NCI-H748 (cell line): ENCODE results near the gene TRPV2.
"Not testable (repeated sequence)": the region's sequence is repeated elsewhere in the genome, so short reads cannot be mapped to it uniquely, and the experiment has no call there.

Experiments
- DNase-seq: peaks from one replicate; lab custom pipeline; 2025; ENCODE audit not compliant: unreplicated experiment; lab: John Stamatoyannopoulos, UW

The TRPV2 gene, protein sequence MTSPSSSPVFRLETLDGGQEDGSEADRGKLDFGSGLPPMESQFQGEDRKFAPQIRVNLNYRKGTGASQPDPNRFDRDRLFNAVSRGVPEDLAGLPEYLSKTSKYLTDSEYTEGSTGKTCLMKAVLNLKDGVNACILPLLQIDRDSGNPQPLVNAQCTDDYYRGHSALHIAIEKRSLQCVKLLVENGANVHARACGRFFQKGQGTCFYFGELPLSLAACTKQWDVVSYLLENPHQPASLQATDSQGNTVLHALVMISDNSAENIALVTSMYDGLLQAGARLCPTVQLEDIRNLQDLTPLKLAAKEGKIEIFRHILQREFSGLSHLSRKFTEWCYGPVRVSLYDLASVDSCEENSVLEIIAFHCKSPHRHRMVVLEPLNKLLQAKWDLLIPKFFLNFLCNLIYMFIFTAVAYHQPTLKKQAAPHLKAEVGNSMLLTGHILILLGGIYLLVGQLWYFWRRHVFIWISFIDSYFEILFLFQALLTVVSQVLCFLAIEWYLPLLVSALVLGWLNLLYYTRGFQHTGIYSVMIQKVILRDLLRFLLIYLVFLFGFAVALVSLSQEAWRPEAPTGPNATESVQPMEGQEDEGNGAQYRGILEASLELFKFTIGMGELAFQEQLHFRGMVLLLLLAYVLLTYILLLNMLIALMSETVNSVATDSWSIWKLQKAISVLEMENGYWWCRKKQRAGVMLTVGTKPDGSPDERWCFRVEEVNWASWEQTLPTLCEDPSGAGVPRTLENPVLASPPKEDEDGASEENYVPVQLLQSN

DNA sequence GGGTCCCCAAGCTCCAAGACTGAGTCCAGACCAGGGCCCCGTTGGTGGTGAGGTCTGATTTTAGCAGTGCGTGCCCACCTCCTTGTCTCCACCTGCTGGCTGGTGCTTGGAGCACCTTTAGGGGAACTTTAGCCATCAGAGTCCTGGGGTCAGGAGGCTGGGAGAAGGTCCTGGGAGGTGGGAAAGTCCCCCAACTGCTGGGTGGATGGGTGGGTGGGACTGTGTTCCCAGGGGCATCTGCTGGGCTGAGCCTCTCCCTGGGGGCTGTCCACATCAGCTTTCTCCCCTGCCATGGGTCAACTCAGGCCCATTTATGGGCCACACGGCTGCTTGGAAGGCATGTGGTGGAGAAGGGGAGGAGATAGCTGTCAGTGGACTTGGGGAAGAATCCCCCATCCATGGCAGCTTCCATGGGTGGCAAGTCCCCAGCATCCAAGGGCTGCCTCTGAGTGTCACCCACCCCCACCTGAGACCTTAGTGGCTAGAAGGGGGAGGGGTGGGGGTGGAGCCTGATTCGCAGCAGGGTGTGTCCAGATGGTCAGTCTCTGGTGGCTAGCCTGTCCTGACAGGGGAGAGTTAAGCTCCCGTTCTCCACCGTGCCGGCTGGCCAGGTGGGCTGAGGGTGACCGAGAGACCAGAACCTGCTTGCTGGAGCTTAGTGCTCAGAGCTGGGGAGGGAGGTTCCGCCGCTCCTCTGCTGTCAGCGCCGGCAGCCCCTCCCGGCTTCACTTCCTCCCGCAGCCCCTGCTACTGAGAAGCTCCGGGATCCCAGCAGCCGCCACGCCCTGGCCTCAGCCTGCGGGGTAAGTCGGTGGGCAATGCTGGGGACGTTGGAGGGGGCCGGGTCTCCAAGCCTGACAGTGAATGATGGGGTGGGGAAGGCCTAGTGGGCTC is at the start of gene TRPV2:
Gene TRPV2, plus strand, starts transcription at position 541 of the 894 bp plus-strand sequence. CDS start 2,098 bp downstream, outside the sequence.
- DNase-seq: peak; percentile 43

DNA sequence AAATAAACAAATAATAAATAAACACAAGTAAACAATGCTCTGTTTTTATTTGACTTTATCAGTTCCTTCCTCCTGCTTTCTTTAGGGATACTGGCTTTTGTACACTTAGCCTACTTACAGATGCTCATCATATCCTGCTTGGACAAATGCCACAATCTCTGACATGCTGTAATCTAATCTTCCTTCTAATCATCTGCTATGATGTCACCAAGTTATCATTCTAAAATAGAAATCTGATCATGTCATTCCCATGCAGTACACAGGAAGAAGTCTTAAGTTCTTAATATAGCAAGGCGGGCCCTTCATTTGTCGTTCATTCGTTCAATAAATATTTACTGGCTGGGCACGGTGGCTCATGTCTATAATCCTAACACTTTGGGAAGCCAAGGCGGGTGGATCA is 43.6 kb upstream of the TRPV2 start:
- DNase-seq: peak; percentile 18

DNA sequence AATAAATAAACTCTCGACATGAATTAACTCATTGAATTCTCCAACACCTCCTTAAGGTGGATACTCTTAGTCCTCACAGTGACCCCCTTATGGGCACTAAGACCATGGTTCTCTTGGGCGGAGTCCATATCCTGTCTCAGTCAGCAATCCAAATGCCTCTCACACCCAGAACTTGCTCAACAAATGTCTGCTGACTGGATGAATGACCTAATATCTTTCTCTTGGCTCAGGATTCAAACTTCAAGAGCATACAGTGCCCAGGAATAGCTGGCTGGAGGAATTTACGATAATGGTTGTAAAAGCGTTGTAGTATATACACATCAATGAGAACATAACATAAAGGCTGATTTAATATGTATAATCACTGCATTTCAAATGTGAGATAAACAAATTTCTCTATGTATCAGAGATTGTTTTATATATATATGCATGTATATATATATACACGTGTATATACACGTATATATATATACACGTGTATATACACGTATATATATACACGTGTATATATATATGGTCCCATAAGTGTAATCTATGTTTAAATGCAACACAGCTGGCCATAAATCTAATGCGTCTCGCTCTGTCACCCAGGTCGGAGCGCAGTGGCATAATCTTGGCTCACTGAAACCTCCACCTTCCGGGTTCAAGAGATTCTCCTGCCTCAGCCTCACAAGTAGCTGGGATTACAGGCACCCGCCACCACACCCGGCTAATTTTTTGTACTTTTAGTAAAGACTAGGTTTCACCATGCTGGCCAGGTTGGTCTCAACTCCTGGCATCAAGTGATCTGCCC is 41.0 kb upstream of the TRPV2 start:
- no peak for DNase-seq

DNA sequence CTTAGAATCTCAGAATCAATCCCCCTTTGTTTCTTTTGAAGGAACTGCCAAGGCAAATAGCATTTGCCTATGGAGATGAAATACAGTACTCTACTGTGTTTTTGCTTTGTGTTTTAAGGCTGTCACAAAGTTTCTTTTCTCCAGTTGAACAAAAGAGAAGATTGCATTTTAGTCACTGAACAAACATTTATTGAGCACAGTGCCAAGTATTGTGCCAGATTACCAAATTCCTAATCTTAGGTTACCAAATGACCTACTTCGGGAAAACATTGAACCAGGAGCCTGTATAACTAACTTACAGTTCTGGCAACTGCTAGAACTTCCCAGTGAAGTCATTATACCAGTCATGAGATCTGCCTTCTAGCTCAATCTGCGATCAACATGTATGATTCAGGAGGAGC is 37.4 kb upstream of the TRPV2 start:
- DNase-seq: no peak

DNA sequence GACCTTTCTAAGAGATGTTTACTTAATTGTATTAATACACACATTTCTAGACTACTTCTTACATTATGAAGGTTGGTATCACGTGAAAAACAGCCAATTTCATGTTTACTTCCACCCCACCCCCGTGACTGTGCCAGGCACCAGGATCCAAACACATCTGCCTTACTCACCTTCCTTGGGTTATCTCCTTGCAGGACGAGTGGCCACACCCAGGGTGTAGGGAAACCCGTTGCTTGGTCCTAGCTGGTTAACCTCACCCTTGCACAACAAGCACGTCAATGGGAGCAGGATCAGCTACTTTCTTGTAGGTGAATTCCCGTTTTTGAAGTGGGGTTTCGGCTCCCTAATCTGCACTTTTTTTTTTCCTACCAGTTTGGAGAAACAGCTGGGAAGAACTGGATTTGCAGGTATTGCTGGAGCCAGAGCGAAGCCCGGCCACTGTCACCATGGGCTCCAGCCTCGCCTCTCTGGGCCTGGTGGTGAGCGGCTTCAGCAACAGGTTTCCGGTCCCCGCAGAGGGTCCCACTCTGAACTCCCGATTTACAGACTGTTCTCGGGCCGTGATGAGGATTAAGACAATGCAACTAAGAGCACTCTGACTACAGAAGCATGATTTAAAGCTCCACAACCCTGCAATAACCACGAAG is 36.6 kb upstream of the TRPV2 start:
- no peak for DNase-seq

DNA sequence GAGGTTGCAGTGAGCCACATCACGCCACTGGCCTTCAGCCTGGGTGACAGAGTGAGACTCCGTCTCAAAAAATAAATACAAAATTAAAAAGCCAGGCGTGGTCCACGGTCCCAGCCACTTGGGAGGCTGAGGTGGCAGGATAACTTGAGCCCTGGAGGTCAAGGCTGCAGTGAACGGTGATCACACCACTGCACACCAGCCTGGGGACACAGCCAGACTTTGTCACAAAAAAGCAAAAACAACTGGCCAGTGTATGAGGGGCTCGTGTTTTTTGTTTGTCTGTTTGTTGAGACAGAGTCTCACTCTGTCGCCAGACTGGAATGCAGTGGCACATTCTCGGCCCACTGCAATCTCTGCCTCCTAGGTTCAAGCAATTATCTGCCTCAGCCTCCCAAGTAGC is 35.7 kb upstream of the TRPV2 start:
- DNase-seq: no peak

DNA sequence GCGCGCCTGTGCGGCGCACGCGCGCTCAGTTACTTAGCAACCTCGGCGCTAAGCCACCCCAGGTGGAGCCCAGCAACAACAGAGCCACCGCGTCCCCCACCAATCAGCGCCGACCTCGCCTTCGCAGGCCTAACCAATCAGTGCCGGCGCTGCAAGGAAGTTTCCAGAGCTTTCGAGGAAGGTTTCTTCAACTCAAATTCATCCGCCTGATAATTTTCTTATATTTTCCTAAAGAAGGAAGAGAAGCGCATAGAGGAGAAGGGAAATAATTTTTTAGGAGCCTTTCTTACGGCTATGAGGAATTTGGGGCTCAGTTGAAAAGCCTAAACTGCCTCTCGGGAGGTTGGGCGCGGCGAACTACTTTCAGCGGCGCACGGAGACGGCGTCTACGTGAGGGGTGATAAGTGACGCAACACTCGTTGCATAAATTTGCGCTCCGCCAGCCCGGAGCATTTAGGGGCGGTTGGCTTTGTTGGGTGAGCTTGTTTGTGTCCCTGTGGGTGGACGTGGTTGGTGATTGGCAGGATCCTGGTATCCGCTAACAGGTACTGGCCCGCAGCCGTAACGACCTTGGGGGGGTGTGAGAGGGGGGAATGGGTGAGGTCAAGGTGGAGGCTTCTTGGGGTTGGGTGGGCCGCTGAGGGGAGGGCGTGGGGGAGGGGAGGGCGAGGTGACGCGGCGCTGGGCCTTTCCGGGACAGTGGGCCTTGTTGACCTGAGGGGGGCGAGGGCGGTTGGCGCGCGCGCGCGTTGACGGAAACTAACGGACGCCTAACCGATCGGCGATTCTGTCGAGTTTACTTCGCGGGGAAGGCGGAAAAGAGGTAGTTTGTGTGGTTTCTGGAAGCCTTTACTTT is 34.5 kb upstream of the TRPV2 start, which contains the start of gene UBB:
Gene UBB, plus strand, starts transcription at position 452 of the 856 bp plus-strand sequence. CDS start 817 bp downstream, outside the sequence.
- DNase-seq: peak; percentile 99

DNA sequence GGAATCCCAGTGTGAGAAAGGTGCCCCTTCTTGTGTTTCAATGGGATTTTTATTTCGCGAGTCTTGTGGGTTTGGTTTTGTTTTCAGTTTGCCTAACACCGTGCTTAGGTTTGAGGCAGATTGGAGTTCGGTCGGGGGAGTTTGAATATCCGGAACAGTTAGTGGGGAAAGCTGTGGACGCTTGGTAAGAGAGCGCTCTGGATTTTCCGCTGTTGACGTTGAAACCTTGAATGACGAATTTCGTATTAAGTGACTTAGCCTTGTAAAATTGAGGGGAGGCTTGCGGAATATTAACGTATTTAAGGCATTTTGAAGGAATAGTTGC is 33.9 kb upstream of the TRPV2 start:
- DNase-seq: no peak

DNA sequence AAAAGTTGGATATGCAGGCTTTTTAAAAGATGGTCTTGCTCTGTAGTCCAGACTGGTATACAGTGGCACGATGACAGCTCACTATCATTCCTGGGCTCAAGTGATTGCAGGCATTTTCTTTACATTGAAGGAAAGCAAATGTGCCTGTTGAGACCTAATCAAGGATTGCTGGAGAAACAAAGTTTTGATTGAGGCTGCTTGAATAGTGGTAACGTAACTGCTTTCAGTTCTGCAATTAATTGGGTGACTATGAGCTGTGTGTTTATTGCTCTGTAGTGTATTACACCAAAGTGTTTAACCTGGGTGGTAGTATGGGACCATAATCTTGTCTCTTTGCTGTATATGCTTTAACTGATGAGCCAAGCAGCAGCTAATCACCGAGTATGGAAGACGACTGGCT is 32.2 kb upstream of the TRPV2 start:
- no peak for DNase-seq

DNA sequence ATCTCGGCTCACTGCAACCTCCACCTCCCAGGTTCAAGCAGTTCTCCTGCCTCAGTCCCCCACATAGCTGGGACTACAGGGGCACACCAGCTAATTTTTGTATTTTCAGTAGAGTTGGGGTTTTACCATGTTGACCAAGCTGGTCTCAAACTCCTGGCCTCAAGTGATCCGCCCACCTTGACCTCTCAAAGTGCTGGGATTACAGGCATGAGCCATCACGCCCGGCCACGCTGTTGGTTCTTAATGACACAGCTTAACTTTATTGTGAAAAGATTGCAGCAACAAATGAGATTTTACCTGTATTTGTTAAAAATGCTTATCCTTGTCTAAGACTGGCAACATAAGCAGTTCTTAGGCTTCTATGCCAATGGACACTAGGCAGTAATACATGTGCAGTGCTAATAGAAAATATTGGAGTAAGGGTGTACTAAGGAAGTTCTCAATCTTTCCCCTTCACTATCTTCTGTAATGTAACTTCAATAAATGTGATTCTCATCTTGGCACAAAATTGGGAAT is 31.5 kb upstream of the TRPV2 start:
- no peak for DNase-seq

DNA sequence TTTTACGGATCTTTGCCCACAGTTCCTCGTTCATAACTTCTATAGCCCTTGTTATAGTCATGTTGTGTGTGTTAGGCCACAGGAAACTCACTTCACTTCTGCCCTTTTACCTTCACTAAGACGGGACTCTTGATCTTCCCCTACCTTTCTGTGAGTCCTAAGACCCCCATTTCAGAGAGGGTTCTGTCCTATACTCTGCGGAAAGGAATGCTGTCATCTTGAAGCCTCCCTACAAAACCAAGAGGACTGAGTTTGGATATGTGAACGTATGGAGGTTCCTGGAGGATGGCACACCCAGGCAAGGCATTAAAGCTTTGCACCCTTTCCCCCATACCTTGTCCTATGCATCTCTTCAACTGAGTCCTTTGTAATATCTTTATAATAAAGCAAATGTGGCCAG is 30.8 kb upstream of the TRPV2 start:
- DNase-seq: no peak

DNA sequence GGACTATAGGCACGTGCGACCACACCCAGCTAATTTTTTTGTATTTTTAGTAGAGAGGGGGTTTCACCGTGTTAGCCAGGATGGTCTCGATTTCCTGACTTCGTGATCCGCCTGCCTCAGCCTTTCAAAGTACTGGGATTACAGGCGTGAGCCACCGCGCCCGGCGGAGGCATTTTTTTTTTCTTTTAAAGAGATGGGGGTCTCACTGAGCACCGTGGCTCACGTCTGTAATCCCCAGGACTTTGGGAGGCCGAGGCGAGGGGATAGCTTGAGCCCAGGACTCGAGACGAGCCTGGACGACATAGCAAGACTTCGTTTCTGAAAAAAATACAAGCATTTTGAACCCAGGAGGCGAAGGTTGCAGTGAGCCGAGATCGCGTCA is 29.3 kb upstream of the TRPV2 start:
- not testable (repeated sequence) for DNase-seq

DNA sequence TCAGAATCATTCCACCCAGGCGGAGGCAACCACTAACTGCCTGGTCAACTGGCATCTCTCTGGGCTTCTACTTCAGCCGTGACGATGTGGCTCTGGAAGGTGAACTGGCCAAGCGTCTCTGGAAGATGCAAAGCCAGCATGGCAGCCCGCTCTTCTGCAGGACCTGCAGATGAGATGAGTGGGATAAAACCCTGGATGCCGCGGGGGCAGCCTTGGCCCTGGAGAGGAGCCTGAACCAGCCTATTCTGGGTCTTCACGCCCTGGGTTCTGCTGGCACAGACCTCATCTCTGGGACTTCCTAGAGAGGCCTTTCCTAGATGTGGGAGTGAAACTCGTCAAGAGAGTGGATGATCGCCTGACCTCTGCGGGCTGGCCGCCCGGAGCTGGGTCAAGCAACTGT is 23.9 kb upstream of the TRPV2 start:
- DNase-seq: no peak

DNA sequence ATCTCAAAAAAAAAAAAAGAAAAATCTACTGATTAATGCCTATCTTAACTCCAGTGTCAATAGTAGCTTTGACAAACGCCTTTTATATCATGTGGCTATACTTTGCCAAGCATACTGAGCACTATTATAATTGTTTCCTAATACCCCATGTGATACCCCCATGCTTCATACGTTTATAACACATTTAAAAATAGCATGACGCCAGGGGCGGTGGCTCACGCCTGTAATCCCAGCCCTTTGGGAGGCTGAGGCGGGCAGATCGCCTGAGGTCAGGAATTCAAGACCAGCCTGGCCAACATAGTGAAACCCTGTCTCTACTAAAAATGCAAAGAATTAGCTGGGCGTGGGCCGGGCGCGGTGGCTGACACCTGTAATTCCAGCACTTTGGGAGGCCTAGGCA is 22.9 kb upstream of the TRPV2 start:
- not testable (repeated sequence) for DNase-seq

DNA sequence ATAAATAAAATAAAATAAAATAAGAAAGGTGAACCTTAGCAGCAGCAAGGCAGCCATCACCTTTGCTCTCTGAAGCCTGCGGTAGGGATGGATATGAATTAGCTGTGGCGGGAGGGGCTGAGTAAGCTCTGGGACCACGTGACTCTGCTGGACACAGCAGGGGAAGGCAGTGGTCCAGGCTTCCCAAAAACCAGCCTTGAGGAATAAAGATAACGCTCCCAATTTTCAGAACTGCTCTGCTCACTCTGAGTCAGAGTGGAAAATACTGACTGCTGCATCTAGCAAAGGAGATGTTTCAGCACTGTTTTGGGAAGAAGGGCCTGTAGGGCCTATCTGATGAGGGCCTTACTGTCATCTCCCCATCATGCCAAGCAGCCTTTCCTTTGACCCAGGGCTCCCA is 19.5 kb upstream of the TRPV2 start:
- not testable (repeated sequence) for DNase-seq

DNA sequence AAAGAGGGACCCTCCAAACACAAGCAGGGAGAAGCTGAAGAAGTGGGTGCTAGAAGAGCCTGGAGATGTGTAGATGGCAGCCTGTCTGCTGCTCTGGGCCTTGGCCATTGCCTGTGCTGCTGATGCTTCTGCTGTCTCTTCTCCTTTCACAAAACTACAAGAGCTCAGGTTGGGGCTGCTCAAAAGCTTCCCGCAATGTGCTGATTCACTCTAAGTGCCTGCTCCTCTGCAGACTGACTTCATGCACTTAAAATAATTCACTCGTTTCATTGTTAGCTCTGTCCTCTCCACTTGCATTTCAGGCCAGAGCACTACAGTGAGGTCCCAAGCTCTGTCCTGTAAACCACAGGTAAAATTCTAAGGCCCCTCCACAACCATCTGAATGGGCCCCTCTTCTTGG is 18.7 kb upstream of the TRPV2 start:
- DNase-seq: not testable (repeated sequence)

DNA sequence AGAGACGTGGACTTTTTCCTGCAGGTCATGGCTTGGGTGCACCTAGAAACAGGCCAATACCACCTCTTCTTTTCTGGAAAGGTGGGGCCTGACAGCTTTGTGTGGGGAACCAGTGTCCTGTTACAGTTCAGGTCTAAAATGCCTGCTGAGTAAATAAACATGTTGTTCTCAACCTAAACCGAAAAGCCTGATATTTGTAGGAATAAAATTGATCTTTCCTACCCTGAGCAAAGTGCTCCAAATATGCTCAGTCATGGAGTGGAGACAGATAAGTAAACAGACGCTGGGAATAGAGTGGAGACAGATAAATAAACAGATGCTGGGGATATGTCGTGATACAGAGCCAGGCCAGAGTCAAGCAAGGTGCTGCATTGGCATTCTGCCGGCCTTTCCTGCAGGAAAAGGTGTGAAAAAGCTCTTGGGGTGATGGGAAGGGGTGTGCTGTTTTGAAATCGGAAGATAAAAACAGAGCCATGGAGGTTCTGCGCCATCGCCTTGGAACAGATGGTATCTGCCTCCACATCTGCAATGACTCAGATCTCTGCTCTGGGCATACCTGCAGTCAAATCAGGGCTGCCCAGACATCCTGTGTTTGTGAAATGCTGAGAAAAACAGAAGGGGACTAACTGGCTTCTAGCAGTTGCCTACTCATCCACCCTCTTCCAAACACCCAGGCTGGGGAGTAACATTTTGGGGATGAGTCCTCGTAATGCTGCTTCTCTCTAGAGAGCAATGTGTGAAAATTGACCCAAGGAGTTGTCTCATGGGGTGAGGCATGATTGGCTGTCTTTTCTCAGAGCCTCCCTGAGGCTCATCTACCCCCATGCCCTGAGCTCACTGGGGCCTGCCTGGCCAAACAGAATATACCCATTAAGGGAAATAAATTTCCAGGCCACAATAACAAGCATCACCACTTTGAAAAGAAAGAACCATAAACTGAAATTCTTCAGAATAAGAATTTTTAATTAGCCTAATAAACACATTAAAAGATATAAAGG is 16.8 kb upstream of the TRPV2 start:
- DNase-seq: no peak

DNA sequence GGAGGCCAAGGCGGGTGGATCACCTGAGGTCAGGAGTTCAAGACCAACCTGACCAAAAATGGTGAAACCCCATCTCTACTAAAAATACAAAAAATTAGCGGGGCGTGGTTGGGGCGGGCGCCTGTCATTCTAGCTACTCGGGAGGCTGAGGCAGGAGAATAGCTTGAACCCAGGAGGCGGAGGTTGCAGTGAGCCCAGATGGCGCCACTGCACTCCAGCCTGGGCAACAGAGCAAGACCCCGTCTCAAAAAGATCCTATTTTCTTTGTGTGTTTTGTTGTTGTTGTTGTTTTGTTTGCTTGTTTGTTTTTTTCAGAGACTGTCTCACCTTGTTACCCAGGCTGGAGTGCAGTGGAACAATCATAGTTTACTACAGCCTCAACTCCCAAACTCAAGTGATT is 11.5 kb upstream of the TRPV2 start:
- DNase-seq: not testable (repeated sequence)
